Fibroblast of lung (primary cell): Measurements from ENCODE around the gene PDE3B. TPM values are rescaled to one million over a fixed set of nuclear protein-coding genes. Genes with fewer than 3 reads are reported as not detected.

Source experiments
- DNase-seq, 2 donors: peaks; one replicate each; pipeline versions ENCODE4 v3.0.0 to v3.0.0-alpha.2; 2010; ENCODE audit warnings: low read depth in 2 of 2
- H2AFZ ChIP-seq: 2 replicates; pipeline ENCODE4 v1.5.1; 2012; ENCODE audit warnings: low read length, control low read depth, inconsistent platforms
- H3K27ac ChIP-seq: 2 replicates; pipeline ENCODE4 v1.5.1; 2011; ENCODE audit warnings: low read length, control low read depth; ENCODE audit not compliant: insufficient read depth
- H3K27me3 ChIP-seq: 2 replicates; pipeline ENCODE4 v1.5.1; 2011; ENCODE audit warnings: mild to moderate bottlenecking, low read length; ENCODE audit not compliant: control insufficient read depth, insufficient read depth
- H3K36me3 ChIP-seq: 2 replicates; pipeline ENCODE4 v1.5.1; 2011; ENCODE audit warnings: low read length; ENCODE audit not compliant: control insufficient read depth, insufficient read depth
- H3K4me1 ChIP-seq: 2 replicates; pipeline ENCODE4 v1.5.1; 2011; ENCODE audit warnings: low read length; ENCODE audit not compliant: control insufficient read depth, insufficient read depth; ENCODE audit errors: extremely low read depth
- H3K4me2 ChIP-seq: 2 replicates; pipeline ENCODE4 v1.5.1; 2011; ENCODE audit warnings: low read length, control low read depth; ENCODE audit not compliant: insufficient read depth; ENCODE audit errors: extremely low read depth
- H3K4me3 ChIP-seq, 4 experiments: fragments of 200-600 bp in 1 of 4; sonication (generic) in 1 of 4; replicated peaks in 1 of 4; 2 replicates each; pipeline ENCODE4 v1.5.1; 2011 to 2016; ENCODE audit warnings: low read length in 4 of 4, low read depth in 3 of 4, mild to moderate bottlenecking in 3 of 4, control low read depth in 2 of 4, inconsistent platforms in 1 of 4, mixed read lengths in 1 of 4; ENCODE audit not compliant: insufficient read depth in 1 of 4; ENCODE audit errors: control extremely low read depth in 1 of 4
- H3K79me2 ChIP-seq: 2 replicates; pipeline ENCODE4 v1.5.1; 2012; ENCODE audit warnings: mild to moderate bottlenecking, low read length, inconsistent platforms; ENCODE audit not compliant: control insufficient read depth, insufficient read depth
- H3K9ac ChIP-seq: 2 replicates; pipeline ENCODE4 v1.5.1; 2011; ENCODE audit warnings: mild to moderate bottlenecking, low read length, control low read depth; ENCODE audit not compliant: insufficient read depth
- H3K9me3 ChIP-seq: 2 replicates; pipeline ENCODE4 v1.5.1; 2012; ENCODE audit warnings: low read depth, low read length; ENCODE audit not compliant: control insufficient read depth, insufficient read depth
- H4K20me1 ChIP-seq: 2 replicates; pipeline ENCODE4 v1.5.1; 2011; ENCODE audit warnings: low read length; ENCODE audit not compliant: control insufficient read depth, insufficient read depth; ENCODE audit errors: extremely low read depth
- CTCF ChIP-seq, 2 donors: IDR thresholded peaks in 1 of 2; conservative IDR thresholded peaks in 1 of 2; 1 replicate in 1 of 2; 2 replicates in 1 of 2; pipeline ENCODE4 v1.5.1; 2011 to 2012; ENCODE audit warnings: low read length in 2 of 2, control low read depth in 1 of 2, inconsistent platforms in 1 of 2, low read depth in 1 of 2, mild to moderate bottlenecking in 1 of 2
- EZH2 ChIP-seq: IDR thresholded peaks from 2 replicates; pipeline ENCODE4 v1.5.1; 2012; ENCODE audit warnings: low read length, control low read depth, mild to moderate bottlenecking; ENCODE audit errors: missing control alignments
- polyA plus RNA-seq, 2 donors: library from polyadenylated mRNA; depleted of rRNA in 1 of 2; stranded (reverse) in 1 of 2; unstranded in 1 of 2; fragments of >200 nt; gene quantifications; 2 replicates each; pipeline ENCODE4 v1.2.1, GENCODE V29; 2011 to 2012; ENCODE audit warnings: missing spikeins in 1 of 2
- total RNA-seq: library from RNA; depleted of rRNA; stranded (reverse); fragments of >200 nt; gene quantifications from 2 replicates; pipeline ENCODE4 v1.2.1, GENCODE V29; 2014

PDE3B gene
- total and polyA plus RNA-seq, 2 donors (not counting 1 experiment from before 2014, with no cell fraction given) = 0.43 to 11.2 TPM

GRCh38 chr11:14821031-14821430 lies 177.4 kb downstream of the PDE3B start:
- Histone ChIP-seq H4K20me1 (no peaks in the 10 kb centered on the region), H3K79me2 (no peaks in the 10 kb centered on the region), H3K9ac (no peak overlapping the region), H3K4me2 (no peak overlapping the region), H3K9me3 (no peaks in the 10 kb centered on the region), H3K4me3 (no peak overlapping the region), H3K4me1 (no peaks in the 10 kb centered on the region), H3K36me3 (no peaks in the 10 kb centered on the region), H3K27me3 (no peaks in the 10 kb centered on the region), H2AFZ (no peak overlapping the region), H3K27ac (no peak overlapping the region)
- TF ChIP-seq EZH2 (no peak), CTCF (conservative IDR thresholded peaks at IDR 0.05 in 1 of 2, IDR thresholded peaks at IDR 0.05 in 1 of 2; ENCODE audit: low read depth in 1 of 2, low read length in 2 of 2) (no peak)
- DNase-seq = no peak

- H3K27me3 ChIP-seq = no peaks in the 10 kb centered on the region
- H3K9ac ChIP-seq = no peak overlapping the region
- no peak overlapping the region for H3K4me2 ChIP-seq
- no peaks in the 10 kb centered on the region for H3K79me2 ChIP-seq
- no peaks in the 10 kb centered on the region for H3K36me3 ChIP-seq
- no peak for TF ChIP-seq EZH2
- no peak for TF ChIP-seq CTCF (conservative IDR thresholded peaks at IDR 0.05 in 1 of 2, IDR thresholded peaks at IDR 0.05 in 1 of 2; ENCODE audit: low read depth in 1 of 2, low read length in 2 of 2)
- no peak overlapping the region for H3K27ac ChIP-seq
- H4K20me1 ChIP-seq = no peaks in the 10 kb centered on the region
- H3K9me3 ChIP-seq = no peaks in the 10 kb centered on the region
- no peak overlapping the region for H3K4me3 ChIP-seq
- DNase-seq = no peak
- no peaks in the 10 kb centered on the region for H3K4me1 ChIP-seq
- no peak overlapping the region for H2AFZ ChIP-seq
Measured at GRCh38 chr11:14826600-14826999, 183.0 kb downstream of the PDE3B start.

GRCh38 chr11:14835496-14836492 lies 192.2 kb downstream of the PDE3B start:
- TF ChIP-seq CTCF (conservative IDR thresholded peaks at IDR 0.05 in 1 of 2, IDR thresholded peaks at IDR 0.05 in 1 of 2; ENCODE audit: low read depth in 1 of 2, low read length in 2 of 2) (no peak), EZH2 (no peak)
- Histone ChIP-seq H3K4me2 (no peak overlapping the region), H4K20me1 (no peaks in the 10 kb centered on the region), H3K27ac (no peak overlapping the region), H3K36me3 (no peaks in the 10 kb centered on the region), H3K4me3 (no peak overlapping the region), H2AFZ (no peak overlapping the region), H3K79me2 (no peaks in the 10 kb centered on the region), H3K27me3 (no peaks in the 10 kb centered on the region), H3K9me3 (no peaks in the 10 kb centered on the region), H3K4me1 (no peaks in the 10 kb centered on the region), H3K9ac (no peak overlapping the region)
- DNase-seq = peak in 1 of 2 donors; percentile 88
